Fibroblast of skin of back (primary cell): ENCODE data around the gene SCN2B.
A peak's percentile ranks its signal among the peaks of the same experiment; 100 is the strongest.

Experiments
- DNase-seq: peaks from one replicate; pipeline ENCODE4 v3.0.0-alpha.2; 2013

Gene SCN2B

DNA sequence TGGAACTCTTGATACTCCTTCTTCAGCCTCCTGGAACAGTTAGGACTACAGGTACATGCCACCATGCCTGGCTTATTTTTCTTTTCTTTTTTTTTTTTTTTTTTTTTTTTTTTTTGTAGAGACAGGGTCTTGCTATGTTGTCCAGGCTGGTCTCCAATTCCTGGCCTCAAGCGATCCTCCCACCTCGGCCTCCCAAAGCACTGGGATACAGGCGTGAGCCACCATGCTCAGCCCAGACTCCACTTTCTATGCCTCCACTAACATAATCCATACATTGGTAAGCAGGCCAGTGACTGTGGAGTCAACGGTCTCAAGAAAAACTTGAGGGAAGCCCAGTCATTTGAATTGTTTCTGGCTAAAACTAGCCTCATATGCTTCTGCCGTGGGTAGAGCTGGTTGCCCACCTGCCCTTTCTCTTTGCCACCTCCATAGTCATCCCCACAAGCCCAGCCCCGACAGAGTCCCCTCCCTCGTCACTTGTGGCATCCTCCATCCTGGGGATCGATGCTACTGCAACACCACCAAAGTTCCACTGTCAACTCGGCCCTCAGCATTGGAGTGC, 2.4 kb downstream of the SCN2B start:
- DNase-seq: no peak

DNA sequence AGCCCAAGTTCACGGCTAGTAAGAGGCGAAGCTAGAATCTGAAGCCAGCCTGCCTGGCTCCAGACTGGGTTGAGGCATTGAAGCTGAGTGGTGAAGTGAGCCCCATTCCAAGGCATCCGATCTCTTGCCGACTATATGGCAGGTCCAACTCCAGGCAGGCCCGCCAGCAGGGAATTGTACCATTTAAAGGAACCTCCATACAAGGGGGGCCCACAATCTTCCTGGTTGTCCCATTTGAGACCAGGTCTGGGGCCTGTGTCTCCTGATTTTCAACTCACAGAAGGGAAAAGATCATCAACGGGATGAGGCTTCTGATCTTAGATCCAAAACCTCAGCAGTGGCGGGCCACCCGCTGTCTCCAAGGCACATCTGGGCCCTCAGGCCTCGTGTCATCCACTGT, 4.1 kb downstream of the SCN2B start:
- no peak for DNase-seq

DNA sequence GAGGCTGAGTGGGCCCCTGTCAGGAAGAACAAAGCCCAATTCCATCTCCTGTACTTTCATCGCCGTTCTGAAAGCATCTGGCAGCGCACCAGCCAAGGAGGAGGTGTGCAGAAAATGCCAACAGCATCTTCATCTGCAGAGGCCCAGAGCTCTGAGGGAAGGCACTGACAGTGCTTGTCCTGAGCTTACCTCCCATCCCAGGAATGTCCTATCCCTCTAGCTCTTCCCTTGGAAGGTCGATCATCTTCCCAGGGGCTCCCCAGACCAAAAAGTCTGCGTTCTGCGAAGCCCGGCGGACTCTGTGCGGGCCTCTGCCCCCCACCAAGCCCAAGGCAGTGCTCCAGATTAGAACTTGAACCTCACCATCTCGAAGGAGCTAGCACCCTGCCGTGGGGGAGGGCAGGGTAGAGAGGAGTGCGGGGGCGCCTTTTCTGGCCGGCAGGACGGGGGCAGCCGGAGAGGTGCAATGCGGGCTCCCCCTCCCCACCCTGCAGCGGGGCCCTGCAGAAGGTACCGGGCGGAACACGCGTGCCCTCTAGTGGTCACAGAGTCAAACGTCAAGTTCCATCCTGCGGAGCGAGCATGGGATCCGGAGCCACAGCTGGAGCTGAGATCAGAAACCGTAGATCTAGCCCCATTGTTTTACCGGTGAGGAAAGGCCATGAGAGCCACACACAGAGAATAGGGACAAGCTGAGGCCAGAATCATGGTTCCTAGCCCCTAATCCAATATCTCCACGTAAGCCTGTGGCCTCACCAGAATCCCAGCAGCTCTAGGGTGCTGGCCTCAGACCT, 5.0 kb downstream of the SCN2B start:
- DNase-seq: peak; percentile 50

- DNase-seq: no peak
Observed at GRCh38 chr11:118170882-118171268, 5.6 kb downstream of the SCN2B start.

GRCh38 chr11:118170231-118170630, 6.2 kb downstream of the SCN2B start:
- no peak for DNase-seq

GRCh38 chr11:118169300-118170140, 6.9 kb downstream of the SCN2B start:
- no peak for DNase-seq

- no peak for DNase-seq
Observed at GRCh38 chr11:118168751-118169150, 7.7 kb downstream of the SCN2B start.

- DNase-seq: no peak
Observed at GRCh38 chr11:118168316-118168715, 8.1 kb downstream of the SCN2B start.

DNA sequence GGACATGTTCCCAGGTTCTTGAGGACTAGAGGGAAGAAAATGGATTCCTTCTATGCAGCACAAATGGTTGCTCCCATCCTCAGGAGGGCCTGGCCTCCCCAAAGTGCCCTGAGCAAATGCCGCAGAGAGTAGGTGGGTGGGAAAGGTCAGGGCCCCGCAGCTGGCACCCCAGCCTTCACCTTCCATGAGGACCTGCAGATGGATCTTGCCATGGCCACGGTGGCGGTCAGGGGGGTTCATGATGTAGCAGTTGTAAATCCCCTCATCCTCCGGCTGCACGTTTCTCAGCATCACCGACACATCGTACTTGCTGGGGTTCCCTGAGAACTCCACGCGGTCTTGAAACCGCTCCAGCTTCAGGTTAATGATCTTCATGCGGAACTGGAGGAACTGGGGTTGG, 8.5 kb downstream of the SCN2B start:
- DNase-seq: no peak

GRCh38 chr11:118167253-118167652, 9.2 kb downstream of the SCN2B start:
- DNase-seq: no peak

DNA sequence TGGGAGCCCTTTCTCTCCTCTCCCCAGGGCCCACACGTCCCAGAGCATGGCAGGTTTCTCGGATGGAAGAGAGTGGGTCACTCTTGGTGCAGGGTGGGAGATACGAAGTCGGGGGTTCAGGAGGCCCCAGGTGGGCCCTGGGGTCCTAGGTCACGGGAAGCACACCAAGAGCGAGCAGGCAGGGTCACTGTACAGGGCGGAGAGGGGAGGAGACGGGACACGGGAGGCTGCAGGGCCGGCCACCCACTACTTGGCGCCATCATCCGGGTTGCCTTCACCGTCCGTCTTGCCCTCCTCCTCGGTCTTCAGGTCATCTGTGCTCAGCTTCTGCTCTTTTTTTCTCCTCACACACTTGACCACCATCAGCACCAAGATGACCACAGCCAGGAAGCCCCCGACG, 9.8 kb downstream of the SCN2B start:
- DNase-seq: no peak

- no peak for DNase-seq
Observed at GRCh38 chr11:118164885-118165284, 11.6 kb downstream of the SCN2B start.

DNA sequence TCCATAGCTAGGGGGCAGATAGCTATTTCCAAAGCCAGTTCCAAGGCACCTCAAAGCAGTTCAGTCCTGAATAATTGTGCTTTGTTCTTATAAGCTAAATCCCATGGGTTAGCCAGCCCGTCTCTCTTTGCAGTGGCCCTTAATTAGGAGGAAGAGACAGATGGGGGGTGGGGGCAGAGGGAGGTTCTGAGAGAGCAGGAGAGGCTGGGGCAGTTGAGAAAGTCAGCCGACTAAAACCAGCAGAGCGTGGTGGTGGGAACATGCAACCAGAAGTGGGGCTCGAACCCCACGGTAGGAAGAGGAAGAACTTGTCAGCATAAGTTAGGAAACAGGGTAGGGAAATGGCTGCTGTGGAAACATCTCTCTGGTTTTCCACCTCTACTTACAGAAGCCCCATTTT, 12.9 kb downstream of the SCN2B start:
- DNase-seq: no peak

GRCh38 chr11:118162846-118163245, 13.6 kb downstream of the SCN2B start:
- no peak for DNase-seq

DNA sequence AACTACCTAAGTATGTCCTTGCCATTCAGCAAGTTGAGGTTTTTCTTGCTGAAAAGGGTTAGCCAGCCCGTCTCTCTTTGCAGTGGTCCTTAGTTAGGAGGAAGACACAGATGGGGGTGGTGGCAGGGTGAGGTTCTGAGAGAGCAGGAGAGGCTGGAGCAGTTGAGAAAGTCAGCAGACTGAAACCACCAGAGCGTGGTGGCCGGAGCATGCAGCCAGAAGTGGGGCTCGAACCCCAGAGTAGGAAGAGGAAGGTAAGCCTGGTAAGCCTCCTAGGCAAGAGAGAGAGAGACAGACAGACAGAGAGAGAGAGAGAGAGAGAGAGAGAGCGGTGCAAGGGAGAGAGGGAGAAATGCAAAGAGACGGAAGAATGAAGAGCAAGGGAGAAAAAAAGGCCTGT, 14.7 kb downstream of the SCN2B start:
- no peak for DNase-seq

GRCh38 chr11:118157186-118157895, 19.1 kb downstream of the SCN2B start:
- DNase-seq: no peak

DNA sequence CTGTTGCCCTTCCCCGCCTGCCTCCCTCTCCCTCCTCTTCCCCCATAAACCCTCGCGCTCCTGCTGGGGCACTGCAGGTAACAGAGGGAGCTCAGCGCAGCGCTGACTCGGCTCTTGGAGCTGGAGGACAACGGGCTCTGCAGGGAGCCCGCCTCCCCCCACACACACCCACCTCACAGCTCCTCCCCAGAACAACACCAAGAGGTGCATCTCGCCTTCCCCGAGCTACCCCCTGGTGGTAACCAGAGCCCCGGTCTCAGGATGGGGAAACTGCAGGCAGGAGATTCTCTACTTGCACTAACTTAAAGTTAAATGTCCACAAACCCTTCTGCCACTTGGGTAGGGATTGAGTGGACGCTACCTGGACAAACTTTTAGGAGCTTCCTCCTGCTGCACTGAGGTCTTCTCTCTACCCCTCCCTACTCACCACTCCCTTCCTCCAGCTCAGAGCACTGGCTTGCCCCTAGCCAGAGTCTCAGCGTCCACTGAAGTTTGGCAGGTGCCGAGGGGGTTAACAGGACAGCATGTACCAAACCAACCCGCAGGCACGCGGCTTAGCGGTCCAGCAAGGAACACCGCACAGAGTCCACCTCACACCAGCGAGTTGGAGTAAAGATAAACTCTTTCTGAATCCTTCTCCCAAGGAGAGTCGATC, 19.8 kb downstream of the SCN2B start:
- DNase-seq: no peak

GRCh38 chr11:118155776-118156530, 20.5 kb downstream of the SCN2B start:
- DNase-seq: no peak

DNA sequence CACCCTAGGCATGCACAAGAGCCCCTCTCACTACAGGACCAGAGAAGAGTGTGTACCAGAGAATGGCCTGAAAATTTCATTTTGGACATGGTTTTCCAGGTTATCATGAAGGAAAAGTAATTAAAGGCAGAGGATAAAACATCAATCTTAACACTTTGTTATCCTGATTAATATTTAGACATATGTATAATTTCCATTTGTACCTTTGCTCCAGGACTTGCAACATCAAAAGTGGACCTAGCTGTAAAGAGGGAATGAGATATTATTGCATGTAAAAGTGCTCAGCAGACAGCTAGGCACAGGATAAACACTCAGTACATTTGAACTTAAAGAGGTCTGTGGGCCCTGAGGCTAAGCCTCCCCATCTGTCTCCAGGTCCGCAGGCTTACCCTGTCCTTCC, 21.8 kb downstream of the SCN2B start:
- DNase-seq: no peak

GRCh38 chr11:118153976-118154375, 22.5 kb downstream of the SCN2B start:
- no peak for DNase-seq

GRCh38 chr11:118153516-118153915, 22.9 kb downstream of the SCN2B start:
- DNase-seq: no peak
